GM12801 (cell line): ENCODE results near the gene HSPB8.

Source experiments
- TF ChIP-seq, protein P1 (sequence below): IDR thresholded peaks from one replicate; pipeline ENCODE4 v1.5.1; 2011; ENCODE audit warnings: control low read depth; ENCODE audit not compliant: insufficient read length; ENCODE audit errors: extremely low read depth

The HSPB8 gene

DNA sequence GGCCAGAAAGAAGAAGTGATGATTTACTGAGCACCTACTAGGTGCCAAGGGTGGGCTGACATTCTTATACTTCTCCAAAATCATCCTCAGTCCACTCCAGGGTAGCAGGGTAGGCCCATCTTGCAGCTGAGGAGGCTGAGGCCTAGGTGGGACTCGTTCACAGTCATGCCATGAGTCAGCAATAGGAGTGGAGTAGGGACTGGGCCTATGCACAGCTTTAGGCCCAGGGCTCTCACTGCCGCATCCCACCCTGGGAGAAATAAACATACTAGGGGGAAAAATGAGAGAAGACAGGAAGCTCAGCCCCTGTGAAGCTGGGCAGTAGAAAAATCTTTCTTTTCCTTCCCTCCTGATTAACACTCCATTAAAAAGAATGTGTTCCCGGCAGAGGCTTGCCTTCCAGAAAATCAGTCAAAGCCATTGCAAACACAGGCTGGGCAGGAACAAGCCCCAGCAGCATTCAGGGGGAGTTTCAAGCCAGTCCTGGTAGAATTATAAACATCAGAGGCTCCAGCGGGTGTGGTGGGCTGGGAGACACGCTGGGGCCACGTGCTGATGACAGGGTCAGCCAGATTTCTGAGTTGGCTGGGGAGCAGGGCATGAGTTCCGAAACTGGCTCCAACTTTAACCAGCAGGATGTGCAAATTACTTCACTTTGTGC, 1.8 kb downstream of the HSPB8 start:
- TF ChIP-seq, protein P1, sequence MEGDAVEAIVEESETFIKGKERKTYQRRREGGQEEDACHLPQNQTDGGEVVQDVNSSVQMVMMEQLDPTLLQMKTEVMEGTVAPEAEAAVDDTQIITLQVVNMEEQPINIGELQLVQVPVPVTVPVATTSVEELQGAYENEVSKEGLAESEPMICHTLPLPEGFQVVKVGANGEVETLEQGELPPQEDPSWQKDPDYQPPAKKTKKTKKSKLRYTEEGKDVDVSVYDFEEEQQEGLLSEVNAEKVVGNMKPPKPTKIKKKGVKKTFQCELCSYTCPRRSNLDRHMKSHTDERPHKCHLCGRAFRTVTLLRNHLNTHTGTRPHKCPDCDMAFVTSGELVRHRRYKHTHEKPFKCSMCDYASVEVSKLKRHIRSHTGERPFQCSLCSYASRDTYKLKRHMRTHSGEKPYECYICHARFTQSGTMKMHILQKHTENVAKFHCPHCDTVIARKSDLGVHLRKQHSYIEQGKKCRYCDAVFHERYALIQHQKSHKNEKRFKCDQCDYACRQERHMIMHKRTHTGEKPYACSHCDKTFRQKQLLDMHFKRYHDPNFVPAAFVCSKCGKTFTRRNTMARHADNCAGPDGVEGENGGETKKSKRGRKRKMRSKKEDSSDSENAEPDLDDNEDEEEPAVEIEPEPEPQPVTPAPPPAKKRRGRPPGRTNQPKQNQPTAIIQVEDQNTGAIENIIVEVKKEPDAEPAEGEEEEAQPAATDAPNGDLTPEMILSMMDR: no peak

DNA sequence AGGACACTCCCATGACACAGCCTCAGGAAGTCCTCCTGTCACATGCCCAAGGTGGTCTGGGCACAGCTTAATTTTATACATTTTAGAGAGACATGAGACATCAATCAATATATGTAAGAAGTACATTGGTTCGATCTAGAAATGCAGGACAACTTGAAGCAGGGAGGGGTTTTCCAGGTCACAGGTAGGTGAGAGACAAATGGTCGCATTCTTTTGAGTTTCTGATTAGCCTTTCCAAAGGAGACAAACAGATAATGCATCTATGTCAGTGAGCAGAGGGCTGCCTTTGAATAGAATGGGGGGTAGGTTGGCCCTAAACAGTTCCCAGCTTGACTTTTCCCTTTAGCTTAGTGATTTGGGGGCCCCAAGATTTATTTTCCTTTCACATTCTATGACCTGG, 2.5 kb downstream of the HSPB8 start:
- TF ChIP-seq, protein P1: no peak

DNA sequence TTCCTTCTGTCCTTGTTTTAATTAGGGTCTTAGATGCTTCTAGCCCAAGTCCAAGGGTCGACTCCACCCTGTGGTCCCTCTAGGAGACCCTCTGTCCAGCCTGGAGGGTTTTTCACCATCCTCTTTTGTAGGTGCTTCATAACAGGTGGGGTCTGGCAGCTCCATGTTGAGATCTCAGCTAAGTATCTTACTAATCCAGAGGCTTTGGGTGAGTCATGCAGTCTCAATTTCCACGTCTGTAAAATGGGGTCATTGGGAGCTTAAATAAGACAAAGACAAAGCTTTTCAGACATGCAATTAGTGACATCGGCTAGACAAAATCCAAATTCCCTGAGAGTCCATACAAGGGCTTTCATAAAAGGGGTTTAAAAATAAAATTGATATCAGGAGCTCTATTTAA, 3.2 kb downstream of the HSPB8 start:
- TF ChIP-seq, protein P1: no peak

DNA sequence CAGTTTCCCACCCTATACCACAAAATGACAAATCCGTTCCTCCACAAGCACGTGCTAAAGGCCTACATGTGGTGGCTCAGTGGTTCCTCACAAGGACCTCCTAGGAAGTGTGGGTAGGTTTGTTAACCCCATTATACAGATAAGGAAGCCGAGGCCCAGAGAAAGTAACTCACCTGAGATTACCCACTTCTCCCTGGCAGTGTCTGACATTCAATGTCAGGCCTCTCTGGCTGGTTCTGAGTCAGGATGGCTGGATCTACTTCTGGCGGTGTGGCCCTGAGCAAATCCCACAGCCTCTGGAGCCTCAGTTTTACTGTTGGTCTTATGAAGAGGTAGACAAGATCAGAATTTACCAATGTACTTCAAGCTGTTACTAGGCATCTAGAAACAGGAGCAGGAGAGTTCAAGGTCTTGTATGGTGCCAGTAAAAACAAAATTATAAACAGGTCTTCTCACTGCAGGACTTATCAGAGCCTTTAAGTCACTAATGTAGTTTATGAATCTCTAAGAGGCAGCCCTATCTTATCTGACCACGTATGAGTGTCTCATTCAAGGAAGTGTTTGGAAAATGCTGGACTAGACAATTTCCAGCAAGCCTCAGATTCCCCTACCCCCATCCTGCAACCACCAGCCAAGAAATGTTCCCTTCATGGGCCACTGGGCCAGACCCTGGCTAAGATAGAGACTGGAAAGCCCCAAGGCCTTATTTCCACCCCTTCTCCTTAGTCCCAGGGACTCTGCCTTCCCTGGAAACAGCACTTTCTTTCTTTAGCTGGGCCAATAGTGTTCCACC, 4.2 kb downstream of the HSPB8 start:
- TF ChIP-seq, protein P1: no peak

DNA sequence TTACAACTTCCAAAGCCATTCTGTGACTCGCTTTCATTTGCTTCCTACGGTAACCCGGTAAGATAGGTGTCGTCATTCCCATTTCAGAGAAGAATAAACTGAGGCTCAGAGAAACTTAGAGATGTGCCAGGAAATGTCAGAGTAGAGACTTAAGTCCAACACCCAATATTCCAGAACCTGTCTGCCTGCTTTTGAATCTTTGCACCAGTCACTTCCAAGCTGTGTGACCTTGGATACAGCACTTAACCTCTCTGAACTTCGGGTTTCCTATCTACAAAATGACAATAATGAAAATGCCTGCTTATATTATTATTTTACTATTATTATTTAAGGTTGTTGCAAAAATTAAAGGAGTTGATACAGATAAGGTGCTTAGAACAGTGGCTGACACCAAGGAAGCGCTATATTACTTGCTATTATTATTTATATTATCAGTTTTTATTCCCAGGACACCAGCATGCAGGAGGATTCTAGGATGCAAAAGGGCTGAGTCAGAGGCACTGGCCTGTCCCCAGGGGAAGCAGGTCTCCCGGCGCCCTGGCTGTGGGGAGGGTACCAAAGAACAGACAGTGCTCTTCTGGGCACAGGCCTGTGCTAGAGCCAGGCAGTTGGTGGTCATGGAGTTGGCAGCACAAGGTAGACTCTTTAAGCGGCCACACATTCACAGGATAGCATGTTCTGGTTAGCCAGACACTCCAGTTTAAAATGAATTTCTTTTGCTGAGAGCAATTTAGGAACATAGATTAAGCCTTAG, 5.4 kb downstream of the HSPB8 start:
- TF ChIP-seq, protein P1: no peak

DNA sequence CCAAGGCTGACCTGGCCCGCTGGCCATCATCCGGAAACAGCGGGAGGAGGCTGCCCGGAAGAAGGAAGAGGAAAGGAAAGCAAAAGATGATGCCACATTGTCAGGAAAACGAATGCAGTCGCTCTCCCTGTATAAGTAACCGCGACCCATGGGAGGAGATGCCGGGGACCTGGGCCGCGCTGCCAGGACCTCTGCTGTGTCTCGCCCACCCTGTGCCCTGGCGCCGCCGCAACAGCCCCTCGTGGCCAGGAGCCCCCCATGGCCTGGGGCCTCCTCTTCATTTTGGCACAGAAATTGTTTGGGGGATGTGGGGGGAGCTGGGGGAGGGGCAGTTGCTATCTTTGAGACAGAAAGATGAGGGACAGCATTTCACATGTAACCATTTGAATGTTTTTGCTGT, 16.5 kb downstream of the HSPB8 start:
- TF ChIP-seq, protein P1: no peak

DNA sequence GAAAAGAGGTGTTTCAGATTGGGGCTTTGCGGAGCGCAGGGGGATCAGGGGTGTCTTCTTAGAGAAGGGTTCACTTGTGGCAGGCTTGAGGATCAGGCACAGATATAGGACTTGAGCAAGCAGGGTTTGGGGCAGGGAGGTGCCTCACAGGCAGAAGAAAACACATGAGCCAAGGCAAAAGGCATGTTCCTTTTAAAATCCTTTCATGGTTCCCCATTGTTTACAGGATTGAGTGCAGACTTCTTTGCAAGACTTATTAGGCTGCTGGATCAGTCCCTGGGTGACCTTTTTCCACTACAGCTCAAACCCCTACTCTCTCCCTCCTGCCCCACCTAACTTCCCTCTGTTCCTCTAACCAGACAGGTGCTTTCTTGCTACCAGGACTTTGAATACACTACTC, 19.7 kb downstream of the HSPB8 start:
- TF ChIP-seq, protein P1: no peak
